Measurements from ENCODE around the gene TMEM138.

The TMEM138 gene

GRCh38 chr11:61339490-61339878 lies 22.7 kb upstream of the TMEM138 start:
- in situ Hi-C loops (cut with HindIII; ENCODE audit: low pct_ligation_motif_present, low pct_unique_long_range_greater_than_20kb, low sequenced_read_pairs), result no loop called here
- no peak for DNase-seq

DNA sequence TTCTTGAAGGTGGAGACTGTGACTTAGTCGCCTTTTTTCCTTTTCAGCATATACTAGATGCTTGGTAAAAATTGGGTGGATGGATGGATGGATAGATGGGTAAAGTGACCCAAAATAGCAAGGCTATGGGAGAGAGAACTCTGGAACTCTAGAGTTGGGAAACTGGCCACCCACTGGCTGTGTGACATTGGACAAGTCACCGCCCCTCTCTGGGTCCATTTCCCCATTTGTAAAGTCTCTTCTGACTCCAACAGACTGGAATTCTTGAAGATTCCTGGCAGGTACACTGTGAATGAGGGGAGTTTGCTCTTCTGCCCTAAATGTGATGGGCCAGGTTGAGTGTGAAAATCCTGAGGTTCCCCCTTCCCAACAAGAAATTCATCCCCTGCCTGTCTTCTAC lies 21.2 kb upstream of the TMEM138 start:
- no peak for DNase-seq
- in situ Hi-C loops (cut with HindIII; ENCODE audit: low pct_ligation_motif_present, low pct_unique_long_range_greater_than_20kb, low sequenced_read_pairs), result no loop called here

DNA sequence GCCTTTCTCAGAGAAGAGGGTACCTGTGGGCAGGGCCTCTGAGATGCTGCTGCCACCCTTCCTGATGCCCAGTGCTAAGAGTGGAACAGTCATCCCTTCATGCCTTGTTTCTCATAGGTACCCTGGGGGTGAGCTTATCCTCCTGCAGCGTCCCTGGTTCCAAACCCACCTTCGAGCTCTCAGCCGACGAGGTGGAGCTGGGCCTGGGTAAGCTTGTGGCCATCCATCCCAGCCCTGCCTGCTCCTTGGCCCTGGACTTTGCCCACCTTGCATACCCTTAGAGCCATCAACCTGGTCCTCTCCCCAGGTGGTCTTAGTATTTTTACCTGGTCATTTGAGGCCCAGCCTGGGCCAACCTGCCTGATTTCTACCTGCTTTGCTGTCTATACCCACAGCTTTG lies 20.5 kb upstream of the TMEM138 start:
- no peak for DNase-seq
- in situ Hi-C loops (cut with HindIII; ENCODE audit: low pct_ligation_motif_present, low pct_unique_long_range_greater_than_20kb, low sequenced_read_pairs), result no loop called here

- in situ Hi-C loops (cut with HindIII; ENCODE audit: low pct_ligation_motif_present, low pct_unique_long_range_greater_than_20kb, low sequenced_read_pairs), result no loop called here
- DNase-seq, result no peak
Observed at GRCh38 chr11:61342207-61342803, 19.9 kb upstream of the TMEM138 start.

DNA sequence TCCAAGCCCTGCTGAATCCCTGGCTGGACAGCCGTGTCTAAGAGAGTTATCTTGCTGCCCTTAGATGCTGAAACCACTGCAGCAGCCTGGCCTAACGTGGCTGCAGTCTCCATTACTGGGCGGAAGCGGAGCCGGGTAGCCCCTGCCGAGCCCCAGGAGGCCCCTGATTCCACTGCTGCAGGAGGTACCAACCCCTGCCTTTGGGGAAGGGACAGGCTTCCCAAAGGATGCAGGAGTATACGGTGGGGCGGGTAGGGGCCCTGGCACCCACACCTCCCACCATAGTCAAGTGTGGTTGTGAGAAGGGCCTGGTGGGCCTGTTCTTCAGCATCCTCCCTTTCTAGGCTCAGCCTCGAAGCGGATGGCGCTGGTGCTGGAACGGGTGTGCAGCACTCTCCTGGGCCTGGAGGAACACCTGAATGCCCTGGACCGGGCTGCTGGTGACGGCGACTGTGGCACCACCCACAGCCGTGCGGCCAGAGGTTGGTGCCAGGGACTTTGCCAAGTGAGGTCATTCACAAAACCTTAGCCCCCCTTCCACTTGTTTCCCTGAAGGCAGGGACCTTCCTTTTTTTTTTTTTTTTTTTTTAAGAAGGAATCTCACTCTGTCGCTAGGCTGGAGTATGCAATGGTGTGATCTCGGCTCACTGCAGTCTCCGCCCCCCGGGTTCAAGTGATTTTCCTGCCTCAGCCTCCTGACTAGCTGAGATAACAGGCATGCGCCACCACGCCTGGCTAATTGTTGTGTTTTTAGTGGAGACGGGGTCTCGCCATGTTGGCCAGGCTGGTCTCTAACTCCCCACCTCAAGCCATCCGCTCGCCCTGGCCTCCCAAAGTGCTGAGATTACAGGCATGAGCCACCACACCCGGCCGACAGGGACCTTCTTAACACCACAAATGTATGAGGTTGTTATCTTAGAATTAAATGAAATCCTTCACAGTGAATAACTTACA lies 18.1 kb upstream of the TMEM138 start:
- in situ Hi-C loops (cut with HindIII; ENCODE audit: low pct_ligation_motif_present, low pct_unique_long_range_greater_than_20kb, low sequenced_read_pairs), result no loop called here

GRCh38 chr11:61345170-61345610 lies 17.0 kb upstream of the TMEM138 start:
- no peak for DNase-seq
- in situ Hi-C loops (cut with HindIII; ENCODE audit: low pct_ligation_motif_present, low pct_unique_long_range_greater_than_20kb, low sequenced_read_pairs), result no loop called here

More for the DNA sequence above, 18.1 kb upstream of the TMEM138 start:
- DNase-seq, result no peak

- in situ Hi-C loops (cut with HindIII; ENCODE audit: low pct_ligation_motif_present, low pct_unique_long_range_greater_than_20kb, low sequenced_read_pairs), result no loop called here
- no peak for DNase-seq
Observed at GRCh38 chr11:61345954-61346843, 16.0 kb upstream of the TMEM138 start.

GRCh38 chr11:61347916-61348461 lies 14.2 kb upstream of the TMEM138 start:
- in situ Hi-C loops (cut with HindIII; ENCODE audit: low pct_ligation_motif_present, low pct_unique_long_range_greater_than_20kb, low sequenced_read_pairs), result no loop called here
- no peak for DNase-seq

- DNase-seq, result no peak
- in situ Hi-C loops (cut with HindIII; ENCODE audit: low pct_ligation_motif_present, low pct_unique_long_range_greater_than_20kb, low sequenced_read_pairs), result no loop called here
Observed at GRCh38 chr11:61349189-61349751, 12.9 kb upstream of the TMEM138 start.

DNA sequence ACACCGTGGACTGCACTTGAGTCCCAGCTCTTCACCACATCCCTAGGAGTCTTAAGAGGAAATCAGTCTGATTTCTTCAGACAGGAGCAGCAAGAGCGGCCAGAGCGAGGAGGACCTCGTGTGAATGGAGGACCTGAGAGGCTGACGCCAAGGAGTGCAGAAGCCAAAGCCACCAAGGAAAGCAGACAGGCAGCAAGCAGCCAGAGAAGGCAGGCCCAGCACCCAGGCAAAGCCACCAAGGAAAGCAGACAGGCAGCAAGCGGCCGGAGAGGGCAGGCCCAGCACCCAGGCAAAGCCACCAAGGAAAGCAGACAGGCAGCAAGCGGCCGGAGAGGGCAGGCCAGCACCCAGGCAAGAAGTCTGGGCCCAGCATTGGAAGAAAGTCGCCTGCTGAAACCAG lies 12.3 kb upstream of the TMEM138 start:
- in situ Hi-C loops (cut with HindIII; ENCODE audit: low pct_ligation_motif_present, low pct_unique_long_range_greater_than_20kb, low sequenced_read_pairs), result no loop called here
- DNase-seq, result no peak

GRCh38 chr11:61350336-61350735 lies 11.8 kb upstream of the TMEM138 start:
- no peak for DNase-seq
- in situ Hi-C loops (cut with HindIII; ENCODE audit: low pct_ligation_motif_present, low pct_unique_long_range_greater_than_20kb, low sequenced_read_pairs), result no loop called here

DNA sequence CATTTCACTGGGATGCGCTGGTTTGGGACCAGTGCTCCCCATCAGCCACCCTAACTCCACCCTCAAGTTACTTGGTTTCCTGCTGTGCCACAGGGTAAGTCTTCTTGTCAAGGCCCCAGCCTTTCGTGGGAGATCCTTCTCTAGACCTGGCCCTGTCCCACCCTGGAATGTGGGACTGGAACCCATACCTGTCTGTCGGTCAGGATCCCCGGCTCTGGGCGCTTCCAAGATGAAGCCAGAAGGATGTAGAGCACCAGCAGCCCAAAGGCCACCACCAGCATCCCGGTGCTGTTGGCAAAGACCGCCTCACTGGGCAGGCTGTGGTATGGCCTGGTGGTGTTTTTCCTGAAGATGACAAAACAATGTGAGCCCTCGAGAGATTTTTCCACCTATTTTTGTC lies 11.4 kb upstream of the TMEM138 start:
- DNase-seq, result no peak
- in situ Hi-C loops (cut with HindIII; ENCODE audit: low pct_ligation_motif_present, low pct_unique_long_range_greater_than_20kb, low sequenced_read_pairs), result no loop called here

DNA sequence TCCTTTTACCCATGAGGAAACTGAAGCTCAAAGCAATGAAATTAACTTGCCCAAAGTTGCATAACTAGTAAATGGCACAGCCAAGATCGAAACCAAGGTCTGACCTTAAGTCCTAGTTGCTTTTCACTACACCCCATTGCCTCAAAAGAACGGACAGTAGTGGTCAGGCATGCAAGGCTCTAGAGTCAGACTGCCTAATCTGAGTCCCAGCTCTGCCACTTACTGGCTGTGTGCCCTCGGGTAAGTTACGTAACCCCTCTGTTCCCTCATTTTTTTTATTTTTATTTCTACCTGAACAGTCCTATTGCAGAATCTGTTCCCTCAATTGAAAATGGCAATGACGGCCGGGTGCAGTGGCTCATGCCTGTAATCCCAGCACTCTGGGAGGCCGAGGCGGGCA lies 10.1 kb upstream of the TMEM138 start:
- in situ Hi-C loops (cut with HindIII; ENCODE audit: low pct_ligation_motif_present, low pct_unique_long_range_greater_than_20kb, low sequenced_read_pairs), result no loop called here
- DNase-seq, result no peak

GRCh38 chr11:61353131-61354067 lies 8.8 kb upstream of the TMEM138 start:
- in situ Hi-C loops (cut with HindIII; ENCODE audit: low pct_ligation_motif_present, low pct_unique_long_range_greater_than_20kb, low sequenced_read_pairs), result no loop called here
- no peak for DNase-seq

GRCh38 chr11:61354208-61354607 lies 8.0 kb upstream of the TMEM138 start:
- no peak for DNase-seq
- in situ Hi-C loops (cut with HindIII; ENCODE audit: low pct_ligation_motif_present, low pct_unique_long_range_greater_than_20kb, low sequenced_read_pairs), result no loop called here

DNA sequence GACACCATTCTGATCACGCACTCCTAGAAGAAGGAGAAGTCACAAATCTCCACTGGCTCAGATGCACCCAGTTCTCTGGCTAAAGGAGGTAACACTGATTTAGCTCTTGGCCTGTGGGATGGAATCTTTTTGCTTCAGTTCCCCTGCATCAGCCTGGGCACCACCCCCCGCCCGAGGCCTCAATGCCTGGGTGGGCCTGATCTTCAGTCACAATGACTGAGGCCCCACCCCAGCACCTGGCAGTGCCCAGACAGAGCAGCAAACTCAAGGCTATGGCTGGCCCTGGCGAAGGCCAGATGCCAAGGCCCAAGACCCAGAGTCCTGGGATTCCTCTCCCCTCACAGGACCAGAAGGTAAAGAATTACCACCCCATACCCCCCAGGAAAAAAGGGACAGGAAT lies 5.5 kb upstream of the TMEM138 start:
- DNase-seq, result no peak
- in situ Hi-C loops (cut with HindIII; ENCODE audit: low pct_ligation_motif_present, low pct_unique_long_range_greater_than_20kb, low sequenced_read_pairs), result no loop called here

GRCh38 chr11:61357233-61357893 lies 4.8 kb upstream of the TMEM138 start:
- DNase-seq, result no peak

More at GRCh38 chr11:61357233-61357893, 4.8 kb upstream of the TMEM138 start:
- in situ Hi-C loops (cut with HindIII; ENCODE audit: low pct_ligation_motif_present, low pct_unique_long_range_greater_than_20kb, low sequenced_read_pairs), result no loop called here
